Fibroblast of lung (primary cell): ENCODE measurements around the gene DGKE. TPM values are rescaled to one million over a fixed set of nuclear protein-coding genes. Genes with fewer than 3 reads are reported as not detected.

ENCODE experiments used
- DNase-seq, 2 donors: peaks; one replicate each; pipeline versions ENCODE4 v3.0.0 to v3.0.0-alpha.2; 2010; ENCODE audit warnings: low read depth in 2 of 2
- H2AFZ ChIP-seq: 2 replicates; pipeline ENCODE4 v1.5.1; 2012; ENCODE audit warnings: low read length, control low read depth, inconsistent platforms
- H3K27ac ChIP-seq: 2 replicates; pipeline ENCODE4 v1.5.1; 2011; ENCODE audit warnings: low read length, control low read depth; ENCODE audit not compliant: insufficient read depth
- H3K27me3 ChIP-seq: 2 replicates; pipeline ENCODE4 v1.5.1; 2011; ENCODE audit warnings: mild to moderate bottlenecking, low read length; ENCODE audit not compliant: control insufficient read depth, insufficient read depth
- H3K36me3 ChIP-seq: 2 replicates; pipeline ENCODE4 v1.5.1; 2011; ENCODE audit warnings: low read length; ENCODE audit not compliant: control insufficient read depth, insufficient read depth
- H3K4me1 ChIP-seq: 2 replicates; pipeline ENCODE4 v1.5.1; 2011; ENCODE audit warnings: low read length; ENCODE audit not compliant: control insufficient read depth, insufficient read depth; ENCODE audit errors: extremely low read depth
- H3K4me2 ChIP-seq: 2 replicates; pipeline ENCODE4 v1.5.1; 2011; ENCODE audit warnings: low read length, control low read depth; ENCODE audit not compliant: insufficient read depth; ENCODE audit errors: extremely low read depth
- H3K4me3 ChIP-seq, 4 experiments: fragments of 200-600 bp in 1 of 4; sonication (generic) in 1 of 4; replicated peaks in 1 of 4; 2 replicates each; pipeline ENCODE4 v1.5.1; 2011 to 2016; ENCODE audit warnings: low read length in 4 of 4, low read depth in 3 of 4, mild to moderate bottlenecking in 3 of 4, control low read depth in 2 of 4, inconsistent platforms in 1 of 4, mixed read lengths in 1 of 4; ENCODE audit not compliant: insufficient read depth in 1 of 4; ENCODE audit errors: control extremely low read depth in 1 of 4
- H3K79me2 ChIP-seq: 2 replicates; pipeline ENCODE4 v1.5.1; 2012; ENCODE audit warnings: mild to moderate bottlenecking, low read length, inconsistent platforms; ENCODE audit not compliant: control insufficient read depth, insufficient read depth
- H3K9ac ChIP-seq: 2 replicates; pipeline ENCODE4 v1.5.1; 2011; ENCODE audit warnings: mild to moderate bottlenecking, low read length, control low read depth; ENCODE audit not compliant: insufficient read depth
- H3K9me3 ChIP-seq: 2 replicates; pipeline ENCODE4 v1.5.1; 2012; ENCODE audit warnings: low read depth, low read length; ENCODE audit not compliant: control insufficient read depth, insufficient read depth
- H4K20me1 ChIP-seq: 2 replicates; pipeline ENCODE4 v1.5.1; 2011; ENCODE audit warnings: low read length; ENCODE audit not compliant: control insufficient read depth, insufficient read depth; ENCODE audit errors: extremely low read depth
- EZH2 ChIP-seq: IDR thresholded peaks from 2 replicates; pipeline ENCODE4 v1.5.1; 2012; ENCODE audit warnings: low read length, control low read depth, mild to moderate bottlenecking; ENCODE audit errors: missing control alignments
- polyA plus RNA-seq, 2 donors: library from polyadenylated mRNA; depleted of rRNA in 1 of 2; stranded (reverse) in 1 of 2; unstranded in 1 of 2; fragments of >200 nt; gene quantifications; 2 replicates each; pipeline ENCODE4 v1.2.1, GENCODE V29; 2011 to 2012; ENCODE audit warnings: missing spikeins in 1 of 2
- total RNA-seq: library from RNA; depleted of rRNA; stranded (reverse); fragments of >200 nt; gene quantifications from 2 replicates; pipeline ENCODE4 v1.2.1, GENCODE V29; 2014
- TF ChIP-seq, protein P1 (sequence below), 2 donors: IDR thresholded peaks in 1 of 2; conservative IDR thresholded peaks in 1 of 2; 1 replicate in 1 of 2; 2 replicates in 1 of 2; pipeline ENCODE4 v1.5.1; 2011 to 2012; ENCODE audit warnings: low read length in 2 of 2, control low read depth in 1 of 2, inconsistent platforms in 1 of 2, low read depth in 1 of 2, mild to moderate bottlenecking in 1 of 2

The DGKE gene
- total and polyA plus RNA-seq, 2 donors (not counting 1 experiment from before 2014, with no cell fraction given), result 2.5 to 6.4 TPM

DNA sequence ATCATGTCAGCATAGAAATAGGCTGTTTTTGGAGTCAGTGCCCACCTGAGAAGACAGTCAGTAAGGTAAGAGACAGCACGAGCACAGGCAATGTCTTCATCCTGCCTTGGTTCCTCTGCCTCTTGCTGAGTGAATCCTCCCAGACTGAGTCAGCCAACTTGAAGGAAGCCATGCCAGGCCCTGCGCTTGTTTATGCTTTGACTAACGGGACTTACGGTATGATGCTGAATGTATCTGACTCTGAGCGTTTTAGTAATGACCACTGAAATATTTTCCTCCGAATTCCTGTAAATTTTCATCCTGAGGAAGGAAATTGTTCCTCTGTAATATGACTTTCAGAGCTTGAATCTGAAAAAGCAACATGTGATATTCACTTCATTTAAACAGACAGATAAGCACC lies 18.2 kb upstream of the DGKE start:
- Histone ChIP-seq H3K27ac (no peak overlapping the region), H3K36me3 (no peaks in the 10 kb centered on the region), H4K20me1 (no peaks in the 10 kb centered on the region), H3K9ac (no peak overlapping the region), H3K27me3 (no peaks in the 10 kb centered on the region), H3K4me2 (no peak overlapping the region), H3K4me1 (no peaks in the 10 kb centered on the region), H3K79me2 (no peaks in the 10 kb centered on the region), H3K4me3 (no peak overlapping the region), H2AFZ (peak overlapping the region; percentile 13), H3K9me3 (no peaks in the 10 kb centered on the region)
- no peak for TF ChIP-seq EZH2
- TF ChIP-seq, protein P1, sequence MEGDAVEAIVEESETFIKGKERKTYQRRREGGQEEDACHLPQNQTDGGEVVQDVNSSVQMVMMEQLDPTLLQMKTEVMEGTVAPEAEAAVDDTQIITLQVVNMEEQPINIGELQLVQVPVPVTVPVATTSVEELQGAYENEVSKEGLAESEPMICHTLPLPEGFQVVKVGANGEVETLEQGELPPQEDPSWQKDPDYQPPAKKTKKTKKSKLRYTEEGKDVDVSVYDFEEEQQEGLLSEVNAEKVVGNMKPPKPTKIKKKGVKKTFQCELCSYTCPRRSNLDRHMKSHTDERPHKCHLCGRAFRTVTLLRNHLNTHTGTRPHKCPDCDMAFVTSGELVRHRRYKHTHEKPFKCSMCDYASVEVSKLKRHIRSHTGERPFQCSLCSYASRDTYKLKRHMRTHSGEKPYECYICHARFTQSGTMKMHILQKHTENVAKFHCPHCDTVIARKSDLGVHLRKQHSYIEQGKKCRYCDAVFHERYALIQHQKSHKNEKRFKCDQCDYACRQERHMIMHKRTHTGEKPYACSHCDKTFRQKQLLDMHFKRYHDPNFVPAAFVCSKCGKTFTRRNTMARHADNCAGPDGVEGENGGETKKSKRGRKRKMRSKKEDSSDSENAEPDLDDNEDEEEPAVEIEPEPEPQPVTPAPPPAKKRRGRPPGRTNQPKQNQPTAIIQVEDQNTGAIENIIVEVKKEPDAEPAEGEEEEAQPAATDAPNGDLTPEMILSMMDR (conservative IDR thresholded peaks at IDR 0.05 in 1 of 2, IDR thresholded peaks at IDR 0.05 in 1 of 2; ENCODE audit: low read depth in 1 of 2, low read length in 2 of 2), result no peak
- DNase-seq, result peak; percentile 67 to 72

DNA sequence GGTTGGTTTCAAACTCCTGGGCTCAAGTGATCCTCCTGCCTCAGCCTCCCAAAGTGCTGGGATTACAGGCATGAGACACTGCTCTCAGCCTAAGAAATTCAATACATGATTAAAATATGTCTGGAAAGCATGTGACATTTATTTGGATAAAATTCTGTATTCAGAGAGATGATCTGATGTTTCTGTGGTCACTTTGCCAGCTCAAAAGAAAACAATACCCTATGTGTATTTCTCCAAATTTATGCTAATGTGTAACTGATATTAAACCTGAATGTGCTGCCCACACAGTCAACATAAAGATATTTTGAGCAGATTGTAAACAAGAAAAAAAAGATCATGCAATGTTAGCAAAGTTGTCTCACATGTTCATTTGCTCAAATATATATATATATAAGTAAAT lies 16.9 kb upstream of the DGKE start:
- H3K27me3 ChIP-seq, result no peaks in the 10 kb centered on the region
- TF ChIP-seq, protein P1 (conservative IDR thresholded peaks at IDR 0.05 in 1 of 2, IDR thresholded peaks at IDR 0.05 in 1 of 2; ENCODE audit: low read depth in 1 of 2, low read length in 2 of 2), result no peak
- TF ChIP-seq EZH2, result no peak
- DNase-seq, result no peak

DNA sequence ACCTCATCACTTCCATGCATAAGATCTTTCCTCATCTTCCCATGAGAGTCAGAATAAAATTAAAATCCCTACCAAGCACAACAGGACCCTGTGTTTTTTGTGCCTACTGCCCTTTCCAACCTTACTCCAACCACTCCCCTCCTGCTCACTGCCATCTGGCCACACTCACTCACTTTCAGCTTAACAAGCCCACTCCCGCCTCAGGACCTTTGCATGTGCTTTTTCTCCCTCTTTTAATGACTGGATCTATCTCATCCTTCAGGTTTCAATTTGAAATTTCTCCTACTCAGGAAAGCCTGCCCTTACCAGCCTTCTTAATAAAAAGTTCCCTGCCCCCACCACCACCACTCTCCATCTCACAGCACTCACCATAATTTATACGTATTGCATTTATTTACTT lies 14.9 kb upstream of the DGKE start:
- TF ChIP-seq, protein P1 (conservative IDR thresholded peaks at IDR 0.05 in 1 of 2, IDR thresholded peaks at IDR 0.05 in 1 of 2; ENCODE audit: low read depth in 1 of 2, low read length in 2 of 2), result no peak
- no peak for TF ChIP-seq EZH2
- Histone ChIP-seq H3K4me3 (no peak overlapping the region), H3K9me3 (no peaks in the 10 kb centered on the region), H3K4me2 (no peak overlapping the region), H3K9ac (no peak overlapping the region), H3K4me1 (no peaks in the 10 kb centered on the region), H3K79me2 (no peaks in the 10 kb centered on the region), H3K36me3 (no peaks in the 10 kb centered on the region), H3K27ac (no peak overlapping the region), H4K20me1 (no peaks in the 10 kb centered on the region), H3K27me3 (no peaks in the 10 kb centered on the region), H2AFZ (no peak overlapping the region)
- no peak for DNase-seq

More for the DNA sequence above, 16.9 kb upstream of the DGKE start:
- Histone ChIP-seq H3K4me3 (no peak overlapping the region), H3K4me1 (no peaks in the 10 kb centered on the region), H4K20me1 (no peaks in the 10 kb centered on the region), H3K9me3 (no peaks in the 10 kb centered on the region), H3K4me2 (no peak overlapping the region), H3K9ac (no peak overlapping the region), H3K79me2 (no peaks in the 10 kb centered on the region), H3K36me3 (no peaks in the 10 kb centered on the region), H2AFZ (no peak overlapping the region), H3K27ac (no peak overlapping the region)
